ENCODE data around the gene FDXR.
A peak's percentile ranks its signal among the peaks of the same experiment; 100 is the strongest.

The FDXR gene

GRCh38 chr17:74875977-74876593, 3.3 kb upstream of the FDXR start:
- DNase-seq, result no peak
- Histone ChIP-seq H3K4me3 (ENCODE audit: low read depth, low read length) (no peak overlapping the region), H3K27ac (no peak overlapping the region), H3K27me3 (ENCODE audit: insufficient read depth, low read depth, severe bottlenecking) (no peaks in the 10 kb centered on the region), H3K36me3 (peaks cover 3% of the 10 kb centered on the region), H3K9me3 (ENCODE audit: severe bottlenecking) (no peaks in the 10 kb centered on the region)
- no peak for TF ChIP-seq CTCF (IDR thresholded peaks at IDR 0.05; ENCODE audit: low read depth, low read length)

- no peak overlapping the region for H3K4me3 ChIP-seq (ENCODE audit: low read depth, low read length)
- TF ChIP-seq CTCF (IDR thresholded peaks at IDR 0.05; ENCODE audit: low read depth, low read length), result no peak
- H3K36me3 ChIP-seq, result peaks cover 4% of the 10 kb centered on the region
- DNase-seq, result no peak
- H3K9me3 ChIP-seq (ENCODE audit: severe bottlenecking), result no peaks in the 10 kb centered on the region
- H3K27ac ChIP-seq, result no peak overlapping the region
- H3K27me3 ChIP-seq (ENCODE audit: insufficient read depth, low read depth, severe bottlenecking), result no peaks in the 10 kb centered on the region
Observed at GRCh38 chr17:74875155-74875976, 2.6 kb upstream of the FDXR start.

GRCh38 chr17:74874615-74875037, 1.8 kb upstream of the FDXR start:
- Histone ChIP-seq H3K27me3 (ENCODE audit: insufficient read depth, low read depth, severe bottlenecking) (no peaks in the 10 kb centered on the region), H3K36me3 (peaks cover 9% of the 10 kb centered on the region), H3K27ac (no peak overlapping the region), H3K4me3 (ENCODE audit: low read depth, low read length) (no peak overlapping the region), H3K9me3 (ENCODE audit: severe bottlenecking) (no peaks in the 10 kb centered on the region)
- DNase-seq, result no peak
- TF ChIP-seq CTCF (IDR thresholded peaks at IDR 0.05; ENCODE audit: low read depth, low read length), result no peak

- Histone ChIP-seq H3K27me3 (ENCODE audit: insufficient read depth, low read depth, severe bottlenecking) (no peaks in the 10 kb centered on the region), H3K9me3 (ENCODE audit: severe bottlenecking) (no peaks in the 10 kb centered on the region), H3K27ac (peak overlapping the region; percentile 96), H3K4me3 (ENCODE audit: low read depth, low read length) (peak overlapping the region; percentile 89), H3K36me3 (peaks cover 13% of the 10 kb centered on the region)
- TF ChIP-seq CTCF (IDR thresholded peaks at IDR 0.05; ENCODE audit: low read depth, low read length), result no peak
- no peak for DNase-seq
Observed at GRCh38 chr17:74873874-74874614, 1.2 kb upstream of the FDXR start.

GRCh38 chr17:74873037-74873873, 461 bp upstream of the FDXR start:
- H3K27ac ChIP-seq, result peak overlapping the region; percentile 96
- TF ChIP-seq CTCF (IDR thresholded peaks at IDR 0.05; ENCODE audit: low read depth, low read length), result no peak

More at GRCh38 chr17:74873037-74873873, 461 bp upstream of the FDXR start:
- Histone ChIP-seq H3K36me3 (peaks cover 16% of the 10 kb centered on the region), H3K27me3 (ENCODE audit: insufficient read depth, low read depth, severe bottlenecking) (no peaks in the 10 kb centered on the region), H3K9me3 (ENCODE audit: severe bottlenecking) (no peaks in the 10 kb centered on the region), H3K4me3 (ENCODE audit: low read depth, low read length) (peak overlapping the region; percentile 89)
- DNase-seq, result peak; percentile 100

All from WERI-Rb-1 (cell line).